LNCaP clone FGC (cell line): ENCODE results near the gene RIOX2.

Source experiments
- DNase-seq: peaks from one replicate; pipeline ENCODE4 v3.0.0-alpha.2; 2011; ENCODE audit warnings: low read depth
- H3K4me3 ChIP-seq: 2 replicates; pipeline ENCODE4 v1.5.1; 2011; ENCODE audit warnings: mild to moderate bottlenecking, low read depth, low read length, control low read depth
- CTCF ChIP-seq: IDR thresholded peaks from 2 replicates; pipeline ENCODE4 v1.5.1; 2012; ENCODE audit warnings: mild to moderate bottlenecking; ENCODE audit not compliant: control insufficient read depth, insufficient read depth; ENCODE audit errors: extremely low read depth

RIOX2 gene

DNA sequence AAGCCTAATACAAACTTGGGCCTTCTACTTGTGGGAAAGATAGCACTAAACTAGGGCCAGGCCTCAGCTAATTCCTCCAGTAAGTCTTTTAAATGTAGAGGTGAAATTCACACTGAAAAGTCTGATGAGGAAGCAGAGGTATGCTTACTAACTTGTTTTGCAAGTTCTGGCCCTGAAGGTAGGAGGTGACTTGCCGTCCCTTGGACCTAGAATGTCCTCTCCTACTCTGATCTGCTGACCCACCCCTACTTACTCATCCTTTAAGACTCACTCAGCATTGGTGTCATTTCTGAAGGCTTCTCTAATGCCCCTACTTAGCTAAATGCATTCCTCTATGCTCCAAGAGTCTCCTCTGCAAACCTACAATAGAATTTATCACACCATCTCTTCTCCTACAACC lies 19.4 kb downstream of the RIOX2 start:
- TF ChIP-seq CTCF: no peak
- DNase-seq: no peak

DNA sequence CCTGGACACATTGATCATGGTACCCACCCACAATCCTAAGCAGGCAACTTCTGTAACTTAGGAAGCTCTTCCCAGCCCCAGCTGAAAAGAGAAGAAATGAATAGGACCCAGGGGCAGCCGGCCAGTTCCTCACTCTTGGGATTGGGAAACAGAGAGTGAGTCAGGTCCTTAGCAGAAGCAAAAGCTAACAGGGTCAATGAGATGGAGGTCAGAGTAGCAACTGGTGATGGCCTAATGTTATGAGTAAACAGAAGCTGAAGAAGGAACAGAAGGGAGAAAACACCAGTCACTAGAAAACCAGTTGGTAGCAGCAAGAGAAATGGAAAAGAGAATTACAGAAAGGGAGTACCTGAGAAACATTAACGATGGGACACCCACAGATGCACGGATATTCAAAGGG lies 20.0 kb downstream of the RIOX2 start:
- no peak overlapping the region for H3K4me3 ChIP-seq
- no peak for TF ChIP-seq CTCF
- DNase-seq: no peak

More for the DNA sequence above, 19.4 kb downstream of the RIOX2 start:
- no peak overlapping the region for H3K4me3 ChIP-seq

GRCh38 chr3:97950360-97950759 lies 21.9 kb downstream of the RIOX2 start:
- no peak for DNase-seq
- TF ChIP-seq CTCF: no peak
- H3K4me3 ChIP-seq: no peak overlapping the region

DNA sequence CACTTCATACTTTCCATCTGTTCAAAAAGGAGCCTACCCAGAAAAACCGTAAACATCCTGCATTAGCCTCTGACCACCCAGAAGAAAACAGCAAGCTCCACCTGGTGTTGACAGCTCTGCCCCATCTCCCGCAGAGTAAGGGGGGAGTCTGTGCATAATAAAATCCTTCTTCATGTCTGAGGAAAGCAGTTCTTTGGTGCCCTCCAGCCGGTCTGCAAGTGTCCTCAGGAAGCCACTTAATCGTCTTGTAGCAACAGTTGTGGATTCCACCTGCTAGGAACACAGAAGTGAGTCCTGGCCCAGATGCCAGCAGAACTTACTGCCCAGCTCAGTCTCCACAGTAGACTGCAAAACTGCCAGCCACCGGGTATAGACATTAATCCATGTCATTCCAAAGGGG lies 22.5 kb downstream of the RIOX2 start:
- H3K4me3 ChIP-seq: no peak overlapping the region
- no peak for DNase-seq
- TF ChIP-seq CTCF: no peak

GRCh38 chr3:97949110-97949485 lies 23.1 kb downstream of the RIOX2 start:
- no peak for DNase-seq
- no peak overlapping the region for H3K4me3 ChIP-seq
- TF ChIP-seq CTCF: no peak

GRCh38 chr3:97948351-97949109 lies 23.7 kb downstream of the RIOX2 start:
- no peak overlapping the region for H3K4me3 ChIP-seq
- TF ChIP-seq CTCF: no peak
- DNase-seq: no peak
